HG02678 (cell line): ENCODE data around the gene SLC25A45.

Experiments
- ATAC-seq: cut with Tn5 transposase; IDR thresholded peaks from one replicate; pipeline ENCODE4 v1.9.1; 2021; ENCODE audit warnings: mild to moderate bottlenecking, moderate library complexity; ENCODE audit not compliant: unreplicated experiment

SLC25A45 gene

DNA sequence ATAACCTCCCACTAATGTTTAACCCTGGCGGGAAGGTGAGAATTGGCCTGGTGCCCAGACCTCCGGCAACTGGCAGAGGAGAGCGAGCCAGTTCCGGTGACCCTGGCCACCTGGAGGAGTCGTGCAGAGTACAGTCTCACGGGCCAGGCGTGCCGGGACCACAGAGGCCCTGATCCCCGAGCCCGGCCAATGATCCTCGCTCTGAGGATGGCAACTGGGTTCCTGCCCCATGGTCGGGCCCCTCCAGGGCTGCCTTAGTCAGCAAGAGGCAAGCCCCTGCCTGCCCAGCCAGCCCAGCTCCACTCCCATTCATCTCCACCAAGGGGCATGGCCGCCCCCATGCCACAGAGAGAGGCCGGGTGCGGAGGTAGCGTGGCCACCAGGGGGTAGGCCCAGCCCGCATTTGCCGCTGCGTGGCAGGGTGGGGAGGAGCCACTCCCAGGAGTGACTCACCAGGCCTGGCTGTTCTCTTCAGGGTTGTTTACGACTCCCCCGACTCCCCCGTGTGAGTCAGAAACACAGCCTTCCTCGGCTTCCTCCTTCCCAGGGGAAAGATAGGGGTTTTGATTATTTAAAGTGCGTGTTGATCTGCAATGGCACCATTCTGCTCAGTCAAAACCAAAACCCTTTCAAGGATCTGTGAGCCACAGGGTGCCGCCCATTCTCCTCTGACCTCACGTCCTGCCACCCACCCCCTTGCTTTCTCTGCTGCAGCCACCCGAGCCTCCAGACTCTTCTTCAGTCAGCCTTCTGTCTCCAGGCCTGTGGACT is at the start of gene SLC25A45:
TSS of gene SLC25A45 (minus strand) at position 614 of the 771 bp plus-strand sequence. CDS start 695 bp downstream, outside the sequence.
- ATAC-seq = peak; percentile 60

DNA sequence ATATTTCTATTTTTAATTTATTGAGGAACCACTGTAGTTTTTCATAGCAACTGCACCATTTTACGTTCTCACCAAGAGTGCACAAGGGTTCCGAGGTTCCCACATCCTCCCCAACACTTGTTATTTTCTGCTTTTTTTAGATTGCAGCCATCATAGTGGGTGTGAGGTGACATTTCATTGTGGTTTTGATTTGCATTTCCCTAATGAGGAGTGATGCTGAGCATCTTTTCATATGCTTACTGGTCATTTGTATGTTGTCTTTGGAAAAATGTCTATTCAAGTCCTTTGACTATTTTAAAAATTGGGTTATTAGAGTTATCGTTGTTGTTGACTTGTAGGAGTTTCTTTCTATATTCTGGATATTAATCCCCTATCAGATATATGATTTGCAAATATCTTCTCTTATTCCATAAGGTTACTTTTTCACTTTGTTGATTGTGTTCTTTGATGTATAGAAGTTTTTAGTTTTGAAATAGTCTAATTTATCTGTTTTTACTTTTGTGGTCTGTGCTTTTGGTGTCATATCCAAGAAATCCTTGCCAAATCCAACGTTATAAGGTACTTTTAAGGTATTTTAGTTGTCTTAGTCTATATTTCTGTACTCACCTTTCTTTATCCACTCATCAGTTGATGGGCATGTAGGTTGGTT is 49.1 kb upstream of the SLC25A45 start:
- ATAC-seq = no peak

- no peak for ATAC-seq
Measured at GRCh38 chr11:65430406-65431217, 48.2 kb upstream of the SLC25A45 start.

DNA sequence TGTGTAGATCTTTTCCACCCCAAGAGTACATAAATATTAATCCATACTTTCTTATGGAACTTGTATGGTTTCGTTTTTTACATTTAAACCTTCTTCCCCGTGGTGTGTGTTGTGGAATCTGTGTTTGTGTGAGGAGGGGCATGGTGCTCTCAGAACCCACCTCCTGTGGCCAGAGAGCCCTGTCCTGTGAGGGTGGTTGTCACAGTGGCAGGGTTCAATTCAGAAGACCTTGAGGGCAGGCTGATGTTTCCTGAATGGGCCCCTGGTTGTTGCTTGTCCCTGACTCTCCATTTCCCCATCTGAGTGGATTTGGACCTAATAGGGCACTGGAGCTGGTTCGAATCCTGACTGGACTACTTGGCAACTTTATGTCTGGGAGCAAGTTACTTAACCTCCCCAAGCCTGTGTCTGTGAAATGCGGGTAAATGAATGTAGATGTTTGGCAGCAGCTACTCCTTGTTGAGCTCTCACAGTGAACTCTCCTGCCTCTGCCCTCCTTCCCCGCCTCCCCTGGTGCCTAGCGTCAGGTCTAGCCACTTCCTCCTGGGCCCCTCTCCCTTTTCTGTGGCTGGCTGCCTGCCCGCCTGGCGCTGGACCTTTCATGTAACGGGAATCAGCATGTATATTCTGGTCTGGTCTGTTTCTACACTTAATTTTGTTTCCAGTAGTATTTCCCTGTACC is 47.4 kb upstream of the SLC25A45 start:
- no peak for ATAC-seq

DNA sequence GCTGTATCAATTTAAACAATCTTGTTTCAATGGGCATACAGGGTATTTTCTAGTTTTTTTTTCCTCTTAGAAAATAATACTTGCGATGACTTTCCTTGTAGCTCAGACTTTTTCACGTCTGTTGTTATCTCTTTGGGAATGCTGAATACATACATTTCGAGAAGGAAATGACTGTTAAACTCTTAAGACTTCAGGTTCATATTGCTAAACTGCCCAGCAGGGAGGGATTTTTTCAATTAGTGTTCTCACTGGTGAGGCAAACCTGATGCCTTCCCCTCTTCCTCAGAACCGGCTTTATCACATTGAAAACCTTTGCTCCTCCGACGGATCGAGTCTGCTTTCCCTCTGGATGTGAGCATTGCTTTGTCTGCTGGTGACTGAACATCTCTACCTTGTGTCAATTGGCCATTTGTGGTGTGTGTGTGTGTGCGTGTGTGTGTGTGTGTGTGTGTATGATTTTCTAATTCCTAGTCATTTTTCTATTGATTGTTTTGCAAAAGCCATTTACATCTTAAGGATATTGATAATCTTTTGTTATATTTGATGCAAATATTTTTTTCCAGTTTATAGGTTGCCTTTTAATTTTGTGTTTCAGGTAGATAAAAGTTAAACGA is 46.7 kb upstream of the SLC25A45 start:
- ATAC-seq = no peak

DNA sequence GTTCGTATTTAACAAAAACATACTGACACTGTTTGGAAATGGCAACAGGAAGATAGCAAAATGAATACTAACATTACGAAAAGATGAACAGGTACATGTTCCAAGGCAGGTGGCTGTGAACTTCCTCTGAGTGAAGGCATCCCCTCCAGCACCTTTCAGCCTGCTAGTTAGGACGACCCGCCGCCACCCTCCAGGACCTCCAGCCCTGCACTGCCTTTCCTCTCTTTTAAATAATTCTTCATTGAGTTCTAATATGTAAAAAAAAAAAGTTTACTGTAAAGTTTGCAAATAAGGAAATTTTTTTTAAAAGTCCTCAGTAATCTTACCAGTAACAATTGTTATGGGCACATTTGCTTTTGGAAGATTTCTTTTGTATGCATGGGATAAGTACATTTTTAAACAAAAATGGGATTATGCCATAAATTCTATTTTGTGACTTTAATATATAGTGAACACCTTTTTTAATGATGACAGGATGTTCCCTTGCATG is 46.2 kb upstream of the SLC25A45 start:
- no peak for ATAC-seq

- ATAC-seq = no peak
Measured at GRCh38 chr11:65427691-65428577, 45.5 kb upstream of the SLC25A45 start.

DNA sequence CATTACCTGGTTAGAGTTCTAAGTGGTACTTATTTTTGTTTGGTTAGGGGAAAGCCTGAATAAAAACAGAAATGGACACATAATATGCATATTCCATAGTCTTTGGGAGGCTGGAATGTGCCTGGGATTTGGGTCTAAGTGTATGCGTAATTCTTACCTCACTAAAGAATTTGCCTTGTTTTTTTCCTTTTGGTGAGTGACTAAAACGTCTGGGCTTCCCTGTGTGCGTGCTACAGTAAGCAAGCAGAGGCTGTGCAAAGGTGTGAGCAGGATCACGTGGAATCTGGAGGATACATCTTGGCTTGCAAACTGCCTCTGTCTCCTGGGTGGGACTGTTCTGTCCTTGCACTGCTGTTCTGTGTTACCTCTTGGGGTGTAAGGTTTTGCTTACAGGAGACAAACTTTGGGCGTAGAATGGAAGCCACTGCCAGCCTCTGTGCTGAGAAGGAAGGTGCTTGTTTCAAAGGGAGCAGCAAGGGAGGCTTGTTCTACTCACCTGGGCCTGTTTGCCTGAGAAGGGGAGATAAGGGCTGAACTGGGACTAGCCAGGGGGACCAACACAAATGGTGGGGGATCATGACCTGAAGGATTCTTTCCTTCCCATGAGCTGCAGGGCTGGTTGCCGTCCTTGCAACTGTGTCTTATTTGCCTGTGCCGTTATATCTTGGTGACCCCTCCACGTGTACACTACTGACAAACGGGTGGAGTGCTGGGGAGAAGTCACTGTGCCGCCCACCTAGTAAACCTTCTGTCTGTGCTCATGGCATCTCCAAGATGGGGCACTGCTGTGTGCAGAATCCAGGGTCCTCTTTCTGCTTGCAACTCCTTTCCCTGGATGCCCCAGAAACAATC is 44.6 kb upstream of the SLC25A45 start:
- no peak for ATAC-seq

DNA sequence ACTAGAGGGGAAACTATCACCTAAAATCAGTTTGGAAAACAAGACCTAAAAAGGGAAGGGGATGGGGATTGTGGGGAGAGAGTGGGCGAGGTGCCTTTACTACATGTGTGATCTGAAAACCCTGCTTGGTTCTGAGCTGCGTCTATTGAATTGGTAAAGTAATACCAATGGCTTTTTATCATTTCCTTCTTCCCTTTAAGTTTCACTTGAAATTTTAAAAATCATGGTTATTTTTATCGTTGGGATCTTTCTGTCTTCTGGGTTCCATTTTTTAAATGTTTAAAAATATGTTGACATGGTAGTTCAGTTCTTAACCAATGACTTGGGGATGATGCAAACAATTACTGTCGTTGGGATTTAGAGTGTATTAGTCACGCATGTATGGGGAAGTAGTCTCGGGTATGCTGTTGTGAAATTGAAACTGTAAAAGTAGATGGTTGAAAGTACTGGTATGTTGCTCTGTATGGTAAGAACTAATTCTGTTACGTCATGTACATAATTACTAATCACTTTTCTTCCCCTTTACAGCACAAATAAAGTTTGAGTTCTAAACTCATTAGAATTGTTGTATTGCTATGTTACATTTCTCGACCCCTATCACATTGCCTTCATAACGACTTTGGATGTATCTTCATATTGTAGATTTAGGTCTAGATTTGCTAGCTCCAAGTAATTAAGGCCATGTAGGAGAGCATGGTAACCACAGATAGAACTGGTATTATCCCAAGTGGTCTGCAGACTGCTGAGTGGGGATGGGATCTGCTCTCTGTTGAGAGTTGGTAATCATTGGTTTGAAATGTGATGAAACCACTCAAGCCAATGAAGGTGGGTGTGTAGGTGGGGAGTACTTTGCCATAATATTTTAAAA is 43.8 kb upstream of the SLC25A45 start:
- ATAC-seq = no peak

GRCh38 chr11:65425105-65425970 is 42.9 kb upstream of the SLC25A45 start:
- ATAC-seq = no peak

GRCh38 chr11:65424205-65425104 is 42.0 kb upstream of the SLC25A45 start:
- ATAC-seq = no peak

GRCh38 chr11:65423516-65424204 is 41.2 kb upstream of the SLC25A45 start:
- ATAC-seq = no peak

- ATAC-seq = peak; percentile 27
Measured at GRCh38 chr11:65422633-65423515, 40.4 kb upstream of the SLC25A45 start, which contains the start of gene NEAT1. Gene NEAT1 (plus strand): TSS chr11:65422798.
